Measurements from ENCODE around the gene DNAJC13.

DNAJC13 gene

DNA sequence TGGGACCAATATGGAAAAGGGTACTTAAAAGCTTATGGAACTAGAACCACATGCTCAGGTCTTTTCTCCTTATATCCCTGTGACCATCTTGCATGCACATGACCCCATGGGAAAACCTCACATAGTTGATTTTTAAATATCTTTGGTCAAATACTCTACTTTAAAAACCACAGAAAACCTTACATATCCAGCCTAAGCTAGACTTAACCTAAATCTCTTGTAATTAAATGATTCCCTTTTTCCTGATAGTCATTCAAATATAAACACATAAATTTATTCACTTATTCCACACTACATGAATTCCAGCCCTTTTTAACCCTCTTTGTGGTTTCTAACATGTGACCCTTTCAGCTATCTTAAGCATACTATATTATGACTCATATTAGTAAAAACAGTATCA, 46.8 kb downstream of the DNAJC13 start:
- no peaks in the 10 kb centered on the region for H3K4me1 ChIP-seq (ENCODE audit: insufficient read depth, low read length, poor library complexity, severe bottlenecking)
- H3K79me2 ChIP-seq (ENCODE audit: insufficient read depth, low read length) = no peaks in the 10 kb centered on the region
- TF ChIP-seq EZH2phosphoT487 (IDR thresholded peaks at IDR 0.05; ENCODE audit: borderline replicate concordance) = no peak
- TF ChIP-seq, protein P1, sequence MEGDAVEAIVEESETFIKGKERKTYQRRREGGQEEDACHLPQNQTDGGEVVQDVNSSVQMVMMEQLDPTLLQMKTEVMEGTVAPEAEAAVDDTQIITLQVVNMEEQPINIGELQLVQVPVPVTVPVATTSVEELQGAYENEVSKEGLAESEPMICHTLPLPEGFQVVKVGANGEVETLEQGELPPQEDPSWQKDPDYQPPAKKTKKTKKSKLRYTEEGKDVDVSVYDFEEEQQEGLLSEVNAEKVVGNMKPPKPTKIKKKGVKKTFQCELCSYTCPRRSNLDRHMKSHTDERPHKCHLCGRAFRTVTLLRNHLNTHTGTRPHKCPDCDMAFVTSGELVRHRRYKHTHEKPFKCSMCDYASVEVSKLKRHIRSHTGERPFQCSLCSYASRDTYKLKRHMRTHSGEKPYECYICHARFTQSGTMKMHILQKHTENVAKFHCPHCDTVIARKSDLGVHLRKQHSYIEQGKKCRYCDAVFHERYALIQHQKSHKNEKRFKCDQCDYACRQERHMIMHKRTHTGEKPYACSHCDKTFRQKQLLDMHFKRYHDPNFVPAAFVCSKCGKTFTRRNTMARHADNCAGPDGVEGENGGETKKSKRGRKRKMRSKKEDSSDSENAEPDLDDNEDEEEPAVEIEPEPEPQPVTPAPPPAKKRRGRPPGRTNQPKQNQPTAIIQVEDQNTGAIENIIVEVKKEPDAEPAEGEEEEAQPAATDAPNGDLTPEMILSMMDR (conservative IDR thresholded peaks at IDR 0.05; ENCODE audit: low read length) = no peak
- H3K27me3 ChIP-seq (ENCODE audit: insufficient read depth, low read length, poor library complexity, severe bottlenecking) = no peaks in the 10 kb centered on the region
- no peak overlapping the region for H3K4me2 ChIP-seq (ENCODE audit: low read depth, low read length, poor library complexity, severe bottlenecking)
- no peak overlapping the region for H3K4me3 ChIP-seq (ENCODE audit: low read length, poor library complexity, severe bottlenecking)
- no peak overlapping the region for H2AFZ ChIP-seq (ENCODE audit: low read length)
- H3F3A ChIP-seq (ENCODE audit: low read depth) = no peaks in the 10 kb centered on the region
- H3K9me2 ChIP-seq (replicated peaks; ENCODE audit: low read depth, low read length) = no peaks in the 10 kb centered on the region
- no peaks in the 10 kb centered on the region for H4K20me1 ChIP-seq (ENCODE audit: insufficient read depth, low read length, poor library complexity, severe bottlenecking)
- H3K9me3 ChIP-seq (ENCODE audit: insufficient read depth, low read depth, low read length) = no peaks in the 10 kb centered on the region
- peaks cover 48% of the 10 kb centered on the region; the same call in 1 of the 2 replicates for H3K36me3 ChIP-seq (ENCODE audit: insufficient read depth, low read length)
- H3K9ac ChIP-seq (ENCODE audit: low read depth, low read length, poor library complexity, severe bottlenecking) = no peak overlapping the region

DNA sequence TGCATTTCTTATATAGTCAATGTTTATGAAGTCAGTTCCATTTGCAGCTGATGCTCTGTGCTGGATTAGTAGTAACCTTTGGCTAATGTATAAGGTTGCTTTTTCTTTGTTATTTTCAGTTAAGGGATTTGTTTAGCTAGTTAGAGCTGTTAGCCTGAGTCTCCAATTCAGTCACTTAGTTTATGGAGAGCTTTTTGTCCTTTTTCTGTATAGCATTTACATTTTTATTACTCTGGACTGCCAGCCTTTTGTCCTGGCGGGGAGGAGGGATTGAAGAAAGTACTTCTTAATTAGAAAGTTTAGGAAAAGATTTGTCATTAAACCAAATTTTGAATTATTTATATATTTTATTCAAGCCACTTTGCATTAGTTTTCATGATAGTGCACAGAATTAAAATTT, 52.0 kb downstream of the DNAJC13 start:
- Histone ChIP-seq H3K36me3 (ENCODE audit: insufficient read depth, low read length) (peaks cover 17% of the 10 kb centered on the region; the same call in 1 of the 2 replicates), H3K79me2 (ENCODE audit: insufficient read depth, low read length) (no peaks in the 10 kb centered on the region), H3F3A (ENCODE audit: low read depth) (no peaks in the 10 kb centered on the region)

DNA sequence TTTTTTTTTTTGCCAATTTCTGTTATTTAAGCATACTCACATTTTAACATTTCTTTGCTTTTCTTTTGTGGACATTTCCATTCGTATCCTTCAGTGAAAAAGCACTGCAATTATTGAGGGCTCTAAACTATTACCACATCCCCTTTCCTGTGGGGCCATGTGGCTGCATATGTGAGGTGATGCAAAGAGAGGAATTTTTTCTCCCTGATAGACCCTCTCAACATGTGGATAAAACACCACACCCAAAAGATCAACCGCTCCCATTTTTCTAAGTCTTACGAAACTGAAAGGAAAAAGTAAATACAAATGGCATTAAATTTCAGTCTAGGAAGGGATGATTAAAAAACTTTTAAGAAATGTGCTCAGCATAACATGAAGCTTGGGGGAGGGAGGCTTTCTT, 68.8 kb downstream of the DNAJC13 start:
- Histone ChIP-seq H3K79me2 (ENCODE audit: insufficient read depth, low read length) (no peaks in the 10 kb centered on the region), H3K4me3 (ENCODE audit: low read length, poor library complexity, severe bottlenecking) (no peak overlapping the region), H3K9me3 (ENCODE audit: insufficient read depth, low read depth, low read length) (no peaks in the 10 kb centered on the region), H3K27me3 (ENCODE audit: insufficient read depth, low read length, poor library complexity, severe bottlenecking) (no peaks in the 10 kb centered on the region), H3K36me3 (ENCODE audit: insufficient read depth, low read length) (peaks cover 41% of the 10 kb centered on the region), H3K9ac (ENCODE audit: low read depth, low read length, poor library complexity, severe bottlenecking) (no peak overlapping the region), H2AFZ (ENCODE audit: low read length) (no peak overlapping the region), H3K9me2 (replicated peaks; ENCODE audit: low read depth, low read length) (no peaks in the 10 kb centered on the region), H4K20me1 (ENCODE audit: insufficient read depth, low read length, poor library complexity, severe bottlenecking) (no peaks in the 10 kb centered on the region), H3K4me2 (ENCODE audit: low read depth, low read length, poor library complexity, severe bottlenecking) (no peak overlapping the region), H3F3A (ENCODE audit: low read depth) (no peaks in the 10 kb centered on the region), H3K4me1 (ENCODE audit: insufficient read depth, low read length, poor library complexity, severe bottlenecking) (peaks cover 3% of the 10 kb centered on the region)
- no peak for TF ChIP-seq EZH2phosphoT487 (IDR thresholded peaks at IDR 0.05; ENCODE audit: borderline replicate concordance)
- TF ChIP-seq, protein P1 (conservative IDR thresholded peaks at IDR 0.05; ENCODE audit: low read length) = no peak

More for the DNA sequence above, 52.0 kb downstream of the DNAJC13 start:
- no peaks in the 10 kb centered on the region for H3K27me3 ChIP-seq (ENCODE audit: insufficient read depth, low read length, poor library complexity, severe bottlenecking)
- H3K9me3 ChIP-seq (ENCODE audit: insufficient read depth, low read depth, low read length) = no peaks in the 10 kb centered on the region
- H2AFZ ChIP-seq (ENCODE audit: low read length) = no peak overlapping the region
- no peak overlapping the region for H3K4me2 ChIP-seq (ENCODE audit: low read depth, low read length, poor library complexity, severe bottlenecking)
- H3K4me1 ChIP-seq (ENCODE audit: insufficient read depth, low read length, poor library complexity, severe bottlenecking) = no peaks in the 10 kb centered on the region
- no peak for TF ChIP-seq EZH2phosphoT487 (IDR thresholded peaks at IDR 0.05; ENCODE audit: borderline replicate concordance)
- TF ChIP-seq, protein P1 (conservative IDR thresholded peaks at IDR 0.05; ENCODE audit: low read length) = no peak
- H4K20me1 ChIP-seq (ENCODE audit: insufficient read depth, low read length, poor library complexity, severe bottlenecking) = no peaks in the 10 kb centered on the region
- H3K9ac ChIP-seq (ENCODE audit: low read depth, low read length, poor library complexity, severe bottlenecking) = no peak overlapping the region
- no peaks in the 10 kb centered on the region for H3K9me2 ChIP-seq (replicated peaks; ENCODE audit: low read depth, low read length)
- H3K4me3 ChIP-seq (ENCODE audit: low read length, poor library complexity, severe bottlenecking) = no peak overlapping the region

Measured in Loucy (cell line).